ENCODE measurements around the gene BIRC5.
"Not testable (repeated sequence)": the region's sequence is repeated elsewhere in the genome, so short reads cannot be mapped to it uniquely, and the experiment has no call there.

The BIRC5 gene

DNA sequence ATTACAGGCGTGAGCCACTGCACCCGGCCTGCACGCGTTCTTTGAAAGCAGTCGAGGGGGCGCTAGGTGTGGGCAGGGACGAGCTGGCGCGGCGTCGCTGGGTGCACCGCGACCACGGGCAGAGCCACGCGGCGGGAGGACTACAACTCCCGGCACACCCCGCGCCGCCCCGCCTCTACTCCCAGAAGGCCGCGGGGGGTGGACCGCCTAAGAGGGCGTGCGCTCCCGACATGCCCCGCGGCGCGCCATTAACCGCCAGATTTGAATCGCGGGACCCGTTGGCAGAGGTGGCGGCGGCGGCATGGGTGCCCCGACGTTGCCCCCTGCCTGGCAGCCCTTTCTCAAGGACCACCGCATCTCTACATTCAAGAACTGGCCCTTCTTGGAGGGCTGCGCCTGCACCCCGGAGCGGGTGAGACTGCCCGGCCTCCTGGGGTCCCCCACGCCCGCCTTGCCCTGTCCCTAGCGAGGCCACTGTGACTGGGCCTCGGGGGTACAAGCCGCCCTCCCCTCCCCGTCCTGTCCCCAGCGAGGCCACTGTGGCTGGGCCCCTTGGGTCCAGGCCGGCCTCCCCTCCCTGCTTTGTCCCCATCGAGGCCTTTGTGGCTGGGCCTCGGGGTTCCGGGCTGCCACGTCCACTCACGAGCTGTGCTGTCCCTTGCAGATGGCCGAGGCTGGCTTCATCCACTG lies at the start of gene BIRC5:
Gene BIRC5, plus strand, starts transcription at position 238 of the 690 bp plus-strand sequence. Its CDS starts 64 bp downstream, at position 302.
- DNase-seq = peak; percentile 90

DNA sequence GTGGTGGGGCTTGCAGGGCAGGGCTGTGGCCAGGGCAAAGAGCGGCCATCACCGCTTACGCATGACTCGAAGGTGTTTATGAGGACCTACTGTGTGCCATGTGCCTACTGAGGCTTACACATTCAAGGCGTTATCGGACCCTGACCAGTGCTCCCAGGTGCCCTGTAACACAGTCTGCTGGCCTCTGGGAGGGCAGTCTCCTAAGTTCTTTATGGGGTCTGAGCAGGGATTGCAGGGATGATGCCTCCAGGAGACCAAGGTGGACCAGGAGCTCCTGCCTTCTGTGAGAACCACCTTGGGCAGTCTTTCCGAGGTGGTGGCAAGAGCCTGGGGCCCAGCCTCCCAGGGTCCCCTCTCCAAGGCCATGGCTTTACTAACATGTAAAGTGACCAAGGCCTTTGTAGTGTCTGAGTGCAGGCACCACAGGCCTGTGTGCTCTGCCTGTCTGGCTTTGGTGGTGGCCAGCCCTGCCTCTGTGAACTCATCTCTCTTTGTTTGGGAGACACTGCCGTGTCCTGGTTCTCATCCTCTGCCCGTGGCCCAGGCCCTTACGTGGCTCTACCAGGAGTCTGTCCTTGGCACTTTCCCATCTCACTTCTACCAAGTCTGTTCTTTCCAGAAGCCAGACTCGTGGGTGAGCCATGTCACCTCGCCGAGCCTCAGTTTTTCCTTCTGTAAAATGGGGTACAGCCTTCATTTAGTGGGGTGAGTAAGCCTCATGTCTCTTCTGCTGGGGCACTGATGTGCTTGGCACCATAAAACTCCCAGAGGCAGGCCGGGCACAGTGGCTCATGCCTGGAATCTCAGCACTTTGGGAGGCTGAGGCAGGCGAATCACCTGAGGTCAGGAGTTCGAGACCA lies 49.1 kb upstream of the BIRC5 start:
- DNase-seq = no peak

DNA sequence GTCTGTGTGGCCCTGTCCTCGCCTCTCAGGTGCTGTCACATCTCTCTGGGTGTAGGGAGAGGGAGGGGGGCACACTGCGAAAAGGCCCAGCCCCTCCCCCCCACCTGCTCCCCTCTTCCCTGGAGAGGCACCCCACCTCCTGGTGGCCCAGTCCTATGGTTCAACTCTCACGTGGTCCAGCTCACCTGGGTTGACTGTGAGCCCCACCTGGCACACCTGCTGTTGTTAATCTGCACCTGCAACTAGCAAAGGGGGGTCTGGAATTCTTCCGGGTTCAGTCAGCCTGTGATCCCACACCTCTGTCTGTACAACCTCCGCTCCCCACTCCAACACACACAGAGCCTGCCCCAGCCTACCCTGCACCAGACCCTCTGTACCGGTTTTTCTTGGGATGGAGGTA lies 47.6 kb upstream of the BIRC5 start:
- DNase-seq = no peak

DNA sequence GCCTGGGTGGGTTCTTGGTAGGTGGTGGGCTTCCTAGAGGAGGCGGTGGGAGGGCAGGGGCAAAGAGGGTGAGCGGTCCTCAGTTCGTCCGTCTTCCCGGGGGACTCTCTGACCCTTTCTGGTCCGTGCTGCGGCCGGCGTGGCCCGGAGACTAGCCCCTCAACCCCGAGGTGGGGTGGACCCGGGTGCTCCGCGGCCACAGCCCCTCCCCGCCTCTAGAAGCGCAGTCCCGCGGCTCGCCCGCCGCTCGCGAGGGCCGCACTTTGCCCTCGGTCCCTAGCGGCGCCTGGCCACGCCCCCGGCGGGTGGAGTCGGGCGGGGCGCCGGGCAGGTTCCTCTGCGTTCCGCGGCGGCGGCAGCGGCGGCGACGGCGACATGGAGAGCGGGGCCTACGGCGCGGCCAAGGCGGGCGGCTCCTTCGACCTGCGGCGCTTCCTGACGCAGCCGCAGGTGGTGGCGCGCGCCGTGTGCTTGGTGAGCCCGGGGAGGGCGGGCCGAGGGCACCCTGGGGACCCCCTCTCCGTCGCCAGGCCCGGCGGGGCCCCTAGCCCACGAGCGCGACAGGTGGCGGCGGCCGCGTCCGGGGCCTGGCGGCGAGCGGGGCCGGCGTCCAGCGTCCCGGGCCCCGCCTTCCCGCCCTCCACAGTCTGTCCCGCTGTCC lies 45.7 kb upstream of the BIRC5 start, which contains the start of gene SYNGR2:
Gene SYNGR2, plus strand, starts transcription at position 340 of the 661 bp plus-strand sequence. Its CDS starts 36 bp downstream, at position 376.
- peak; percentile 74 for DNase-seq

DNA sequence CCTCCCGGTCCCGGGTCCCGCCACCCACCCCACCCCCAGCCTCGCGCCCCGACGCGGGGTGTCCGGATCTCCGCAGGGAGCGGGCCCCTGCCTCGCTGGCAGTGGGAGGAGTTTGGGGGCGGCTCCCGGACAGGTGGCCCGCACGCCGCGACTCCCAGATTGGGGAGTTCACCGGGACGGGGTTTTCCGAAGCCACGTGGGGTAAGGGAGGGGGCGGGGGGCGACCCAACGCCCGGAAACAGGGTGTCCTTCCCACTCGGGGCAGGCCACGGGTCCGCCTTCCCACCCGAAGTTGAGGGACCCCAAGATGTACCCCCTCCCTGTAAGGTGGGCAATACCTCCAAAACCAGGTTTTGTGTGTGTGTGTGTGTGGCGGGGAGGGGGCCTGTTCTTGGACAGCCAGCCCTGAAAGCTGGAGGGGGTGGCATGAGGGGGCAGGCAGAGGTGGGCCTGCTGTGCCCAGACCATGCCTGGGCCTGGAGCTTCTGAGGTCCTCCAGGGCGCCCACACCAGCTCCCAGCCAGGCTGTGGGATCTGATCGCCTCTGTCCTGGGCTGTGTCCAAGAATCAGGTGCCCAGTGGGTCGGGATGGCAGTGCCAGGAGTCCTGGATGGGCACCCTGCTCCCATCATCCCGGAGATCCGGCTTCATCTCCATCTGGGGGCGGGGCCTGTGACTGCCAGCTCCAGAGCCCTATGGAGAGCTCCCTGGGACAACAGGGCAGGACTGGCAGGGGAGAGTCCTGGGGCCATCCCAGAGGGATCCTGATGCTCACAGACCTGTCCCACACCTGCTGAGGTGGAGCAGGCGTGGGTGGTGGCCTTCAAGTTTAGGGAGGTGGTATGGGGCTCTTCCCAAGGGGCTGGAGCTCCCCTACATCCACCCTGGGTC lies 44.9 kb upstream of the BIRC5 start:
- no peak for DNase-seq

DNA sequence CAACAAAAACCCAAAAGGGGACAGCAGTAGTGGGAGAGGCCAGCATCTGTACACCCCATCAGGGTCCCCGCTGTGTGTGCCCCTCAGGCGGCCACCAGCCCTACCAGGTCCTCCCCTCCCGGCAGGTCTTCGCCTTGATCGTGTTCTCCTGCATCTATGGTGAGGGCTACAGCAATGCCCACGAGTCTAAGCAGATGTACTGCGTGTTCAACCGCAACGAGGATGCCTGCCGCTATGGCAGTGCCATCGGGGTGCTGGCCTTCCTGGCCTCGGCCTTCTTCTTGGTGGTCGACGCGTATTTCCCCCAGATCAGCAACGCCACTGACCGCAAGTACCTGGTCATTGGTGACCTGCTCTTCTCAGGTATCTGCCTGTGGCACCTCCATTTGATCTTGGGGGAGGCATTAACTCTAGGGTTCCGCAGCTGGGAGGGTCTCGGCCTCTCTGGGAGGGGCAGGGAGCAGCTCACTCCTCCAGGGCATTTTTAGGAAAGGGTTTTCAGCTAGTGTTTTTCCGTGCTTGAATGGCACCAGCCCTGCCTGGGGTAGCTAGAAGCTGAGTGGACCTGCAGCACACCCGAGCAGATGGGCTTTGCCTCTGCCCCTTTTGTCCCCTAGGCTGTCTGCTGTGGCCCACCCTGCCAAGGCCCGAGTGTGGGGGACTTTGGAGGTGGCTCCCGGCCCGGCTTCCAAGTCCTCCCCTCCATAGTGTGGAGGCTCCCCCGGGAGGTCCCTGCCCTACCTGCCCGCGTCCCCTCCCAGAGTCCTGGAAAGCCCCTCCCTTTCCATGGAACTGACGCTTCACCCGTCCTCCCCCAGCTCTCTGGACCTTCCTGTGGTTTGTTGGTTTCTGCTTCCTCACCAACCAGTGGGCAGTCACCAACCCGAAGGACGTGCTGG lies 43.1 kb upstream of the BIRC5 start:
- DNase-seq = no peak

DNA sequence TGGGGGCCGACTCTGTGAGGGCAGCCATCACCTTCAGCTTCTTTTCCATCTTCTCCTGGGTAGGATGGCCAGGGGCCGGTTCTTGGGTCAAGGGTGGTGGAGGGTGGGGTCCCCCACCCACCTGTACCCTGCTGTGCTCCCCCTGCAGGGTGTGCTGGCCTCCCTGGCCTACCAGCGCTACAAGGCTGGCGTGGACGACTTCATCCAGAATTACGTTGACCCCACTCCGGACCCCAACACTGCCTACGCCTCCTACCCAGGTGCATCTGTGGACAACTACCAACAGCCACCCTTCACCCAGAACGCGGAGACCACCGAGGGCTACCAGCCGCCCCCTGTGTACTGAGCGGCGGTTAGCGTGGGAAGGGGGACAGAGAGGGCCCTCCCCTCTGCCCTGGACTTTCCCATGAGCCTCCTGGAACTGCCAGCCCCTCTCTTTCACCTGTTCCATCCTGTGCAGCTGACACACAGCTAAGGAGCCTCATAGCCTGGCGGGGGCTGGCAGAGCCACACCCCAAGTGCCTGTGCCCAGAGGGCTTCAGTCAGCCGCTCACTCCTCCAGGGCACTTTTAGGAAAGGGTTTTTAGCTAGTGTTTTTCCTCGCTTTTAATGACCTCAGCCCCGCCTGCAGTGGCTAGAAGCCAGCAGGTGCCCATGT lies 42.3 kb upstream of the BIRC5 start:
- DNase-seq = not testable (repeated sequence)

DNA sequence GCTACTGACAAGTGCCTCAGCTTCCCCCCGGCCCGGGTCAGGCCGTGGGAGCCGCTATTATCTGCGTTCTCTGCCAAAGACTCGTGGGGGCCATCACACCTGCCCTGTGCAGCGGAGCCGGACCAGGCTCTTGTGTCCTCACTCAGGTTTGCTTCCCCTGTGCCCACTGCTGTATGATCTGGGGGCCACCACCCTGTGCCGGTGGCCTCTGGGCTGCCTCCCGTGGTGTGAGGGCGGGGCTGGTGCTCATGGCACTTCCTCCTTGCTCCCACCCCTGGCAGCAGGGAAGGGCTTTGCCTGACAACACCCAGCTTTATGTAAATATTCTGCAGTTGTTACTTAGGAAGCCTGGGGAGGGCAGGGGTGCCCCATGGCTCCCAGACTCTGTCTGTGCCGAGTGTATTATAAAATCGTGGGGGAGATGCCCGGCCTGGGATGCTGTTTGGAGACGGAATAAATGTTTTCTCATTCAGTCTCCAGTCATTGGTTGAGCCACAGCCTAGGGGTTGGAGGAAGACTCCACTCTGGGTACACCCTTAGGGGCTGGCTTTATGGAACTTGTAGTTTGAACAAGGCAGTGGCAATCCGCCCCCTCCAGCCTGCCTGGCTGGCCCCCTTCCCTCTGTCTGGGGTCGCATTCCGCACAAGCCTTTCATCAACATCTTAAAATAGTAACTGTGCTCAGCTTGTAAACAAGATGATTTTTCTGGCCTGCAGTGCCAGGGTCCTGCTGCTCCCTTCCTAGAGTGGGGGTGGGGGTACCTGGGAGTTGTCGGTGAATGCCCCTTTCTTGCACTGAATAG lies 41.6 kb upstream of the BIRC5 start:
- DNase-seq = no peak

DNA sequence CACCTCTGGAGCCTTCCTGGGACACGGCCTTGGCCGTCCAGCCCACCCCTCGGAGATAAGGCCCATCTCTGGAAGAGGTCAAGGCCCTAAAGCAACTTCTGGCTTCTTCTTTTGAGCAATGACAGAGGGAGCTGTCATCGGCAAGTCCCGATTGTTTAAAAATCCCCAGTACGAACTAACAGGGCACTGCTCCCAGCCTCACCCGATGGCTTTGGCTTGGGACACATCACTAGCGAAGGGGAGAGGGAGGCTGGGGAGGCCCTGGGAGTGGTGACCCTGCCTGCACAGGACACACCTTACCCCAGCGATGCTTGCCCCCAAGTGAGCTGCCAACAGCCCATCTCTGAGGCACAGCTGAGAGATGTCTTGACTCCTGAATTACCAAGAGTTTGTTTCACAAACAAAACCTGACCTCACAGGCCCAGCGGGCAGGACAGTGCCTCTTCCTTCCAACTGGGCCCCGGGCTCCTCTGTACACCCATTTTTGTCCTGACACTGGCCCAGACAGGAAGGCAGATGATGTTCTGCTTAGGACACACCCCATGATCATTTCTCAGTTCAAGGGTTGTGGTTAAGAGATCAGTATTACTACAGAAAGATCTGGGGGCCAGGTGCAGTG lies 40.8 kb upstream of the BIRC5 start:
- no peak for DNase-seq

DNA sequence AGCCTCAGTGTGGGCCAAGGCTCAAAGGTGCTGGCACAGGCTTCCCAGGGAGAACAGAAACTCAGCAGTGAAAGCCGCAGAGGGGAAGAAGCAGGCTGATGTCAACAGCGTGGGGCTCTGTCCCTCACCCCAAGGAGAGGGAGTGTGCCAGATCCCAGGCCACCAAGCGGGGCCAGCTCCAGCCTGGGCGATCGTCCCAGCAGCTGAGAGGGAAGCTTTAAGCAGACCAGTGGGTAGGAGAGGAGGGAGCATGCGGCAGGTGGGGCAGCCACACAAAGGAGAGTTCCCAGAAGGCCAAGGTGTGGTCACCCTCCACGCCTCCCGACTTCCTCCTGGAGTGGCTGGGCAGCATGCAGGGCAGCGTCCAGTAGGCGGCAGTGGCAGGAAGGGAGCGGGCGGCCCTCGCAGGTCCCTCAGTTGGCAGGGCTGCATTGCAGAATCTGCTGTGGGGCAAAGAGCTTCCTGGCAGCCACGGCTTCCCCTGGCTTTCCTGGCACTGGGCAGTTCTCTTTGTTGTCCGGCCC lies 39.6 kb upstream of the BIRC5 start:
- no peak for DNase-seq

DNA sequence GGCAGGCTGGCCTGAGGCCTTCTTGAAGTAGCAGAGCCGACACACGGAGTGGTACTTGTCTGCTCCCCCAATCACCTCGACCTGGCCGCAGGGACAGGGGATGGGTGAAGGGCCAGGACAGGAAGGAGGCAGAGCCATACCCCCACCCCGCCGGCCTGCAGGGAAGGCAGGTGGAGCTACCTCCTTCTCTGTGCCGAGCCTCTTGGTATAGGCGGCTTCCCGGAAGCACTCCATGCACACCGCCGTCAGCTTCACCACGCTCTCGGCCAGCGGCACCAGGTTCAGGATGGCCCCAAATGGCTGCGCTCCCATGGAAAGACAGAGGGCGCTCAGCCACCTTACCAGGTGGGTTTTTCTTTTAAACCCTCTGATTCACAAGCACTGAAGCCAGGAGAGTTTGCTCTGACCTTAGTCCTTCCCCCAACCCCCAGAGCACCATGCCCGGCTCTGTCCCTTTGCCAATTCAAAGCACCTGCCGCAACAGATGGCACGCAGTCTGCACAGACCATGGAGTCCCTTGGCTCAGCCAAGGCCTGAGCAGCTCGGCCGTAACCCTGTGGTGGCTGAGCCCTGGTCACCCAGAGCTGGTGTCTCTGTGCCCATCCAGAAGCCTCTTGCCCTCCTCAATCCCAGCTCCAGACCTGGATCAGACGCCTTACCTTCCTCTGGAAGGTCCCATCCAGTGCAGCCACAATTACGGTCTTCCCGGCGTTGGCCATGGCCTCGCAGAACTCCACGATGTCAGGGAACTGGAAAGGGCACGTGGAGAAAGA lies 39.0 kb upstream of the BIRC5 start:
- DNase-seq = no peak

DNA sequence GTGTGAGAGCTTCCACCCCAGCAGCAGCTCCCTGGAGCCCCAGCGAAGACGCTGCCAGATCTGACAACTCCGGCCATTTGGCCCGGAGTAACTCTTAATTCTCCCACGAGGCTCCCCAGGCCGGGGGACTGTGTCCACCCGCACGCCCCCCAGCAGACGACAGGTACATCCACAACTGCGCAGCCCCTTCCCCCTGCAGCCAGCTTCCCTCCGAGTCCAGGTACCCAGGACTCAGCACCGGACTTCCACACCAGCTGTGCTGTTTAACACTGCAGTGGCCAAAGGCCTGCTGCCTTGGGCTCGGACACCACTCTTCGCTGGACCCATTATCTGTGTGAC lies 38.4 kb upstream of the BIRC5 start:
- DNase-seq = no peak

DNA sequence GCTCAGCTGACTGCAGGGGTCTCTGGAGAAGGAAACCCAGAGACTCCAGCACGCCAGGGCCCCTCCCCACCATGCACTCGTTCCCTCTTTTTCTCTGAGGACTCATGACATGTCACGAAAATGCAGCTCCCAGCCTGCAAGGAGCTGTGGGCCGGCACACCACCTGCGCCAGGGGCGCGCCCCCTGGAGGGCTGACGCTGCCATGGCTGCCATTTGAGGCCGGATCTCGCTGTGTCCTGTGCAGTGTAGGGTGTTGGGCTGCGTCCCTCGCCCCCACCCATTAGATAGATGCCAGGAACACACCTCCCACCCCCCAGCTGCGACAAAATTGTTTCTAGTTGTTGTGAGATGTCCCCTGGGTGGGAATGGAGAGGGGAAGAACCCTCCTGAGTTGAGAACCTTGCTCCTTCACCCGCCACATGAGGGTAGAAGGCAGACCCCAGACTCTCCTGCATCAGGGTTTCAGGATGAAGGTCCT lies 37.5 kb upstream of the BIRC5 start:
- DNase-seq = peak; percentile 81

DNA sequence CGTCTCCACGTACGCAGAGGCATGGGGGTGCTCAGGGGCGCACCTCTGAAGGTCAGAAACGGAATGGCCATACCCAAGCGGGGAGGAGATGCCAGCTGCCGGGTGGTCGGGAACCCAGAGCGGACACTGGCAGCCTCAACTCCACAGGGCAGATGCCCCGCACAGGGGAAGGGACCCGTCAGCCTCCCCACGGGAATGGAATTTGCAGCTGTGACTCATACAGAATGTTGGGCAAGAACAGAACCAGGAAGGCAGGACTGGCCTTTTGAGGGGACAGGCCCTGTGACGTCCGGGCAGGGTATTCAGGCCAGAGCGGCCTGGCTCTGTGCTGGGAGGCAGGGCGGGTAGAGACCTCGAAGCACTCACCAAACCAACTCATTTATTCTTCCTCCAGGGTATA lies 34.7 kb upstream of the BIRC5 start:
- no peak for DNase-seq

DNA sequence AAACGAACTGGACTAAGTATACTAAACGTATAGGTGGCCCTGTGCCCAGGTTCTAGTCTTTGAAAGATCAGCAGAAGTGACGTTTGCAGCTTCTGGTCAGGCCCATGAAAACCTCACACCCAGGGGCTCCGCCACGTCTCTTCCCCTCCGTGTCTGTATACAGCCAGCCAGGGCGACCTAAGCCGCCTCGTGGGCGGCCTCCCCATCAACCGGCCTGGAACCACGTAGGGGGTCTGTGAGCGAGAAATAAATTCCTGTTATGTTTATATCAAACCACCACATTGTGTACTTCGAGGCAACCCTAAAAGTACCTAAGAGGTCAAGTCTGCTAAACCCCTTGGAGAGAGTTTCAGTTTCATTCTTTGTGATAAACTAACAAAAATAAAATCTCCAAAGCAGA lies 34.0 kb upstream of the BIRC5 start:
- no peak for DNase-seq

DNA sequence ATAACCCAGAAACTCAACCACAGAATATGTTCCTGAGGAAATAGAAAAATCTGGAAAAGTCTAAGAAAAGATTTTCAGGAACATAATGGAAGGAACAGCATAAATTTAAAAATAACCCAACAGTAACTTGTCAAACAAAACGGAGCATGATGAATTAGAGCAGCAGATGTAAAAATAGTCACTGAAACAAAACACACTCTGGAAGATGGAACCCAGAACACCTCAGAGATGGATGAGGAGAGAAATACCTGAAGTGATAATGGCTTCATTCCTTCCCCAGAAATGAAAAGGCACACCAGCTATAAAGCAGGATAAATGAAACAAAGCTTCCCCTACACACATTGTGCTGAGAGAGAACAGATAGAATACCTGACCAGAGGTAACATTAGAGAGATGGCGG lies 33.5 kb upstream of the BIRC5 start:
- DNase-seq = no peak

DNA sequence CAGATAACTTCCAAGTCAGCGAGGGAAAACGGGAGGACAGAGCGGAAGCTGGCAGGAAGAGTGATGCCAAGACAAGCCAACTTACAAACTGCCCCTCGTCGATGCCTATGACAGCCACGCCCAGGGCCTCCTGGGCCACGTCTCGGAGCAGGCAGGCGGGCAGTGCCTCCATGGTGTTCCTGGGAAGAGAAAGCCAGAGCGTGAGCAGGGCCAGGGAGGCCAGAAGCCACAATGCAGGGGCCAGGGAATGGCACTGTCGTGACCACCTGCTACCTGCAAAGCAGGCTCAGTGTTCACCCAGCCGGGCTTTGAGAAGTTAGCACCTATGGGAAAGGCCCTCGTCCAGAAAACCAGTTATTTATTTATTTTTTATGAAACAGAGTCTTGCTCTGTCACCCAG lies 31.5 kb upstream of the BIRC5 start:
- DNase-seq = no peak

DNA sequence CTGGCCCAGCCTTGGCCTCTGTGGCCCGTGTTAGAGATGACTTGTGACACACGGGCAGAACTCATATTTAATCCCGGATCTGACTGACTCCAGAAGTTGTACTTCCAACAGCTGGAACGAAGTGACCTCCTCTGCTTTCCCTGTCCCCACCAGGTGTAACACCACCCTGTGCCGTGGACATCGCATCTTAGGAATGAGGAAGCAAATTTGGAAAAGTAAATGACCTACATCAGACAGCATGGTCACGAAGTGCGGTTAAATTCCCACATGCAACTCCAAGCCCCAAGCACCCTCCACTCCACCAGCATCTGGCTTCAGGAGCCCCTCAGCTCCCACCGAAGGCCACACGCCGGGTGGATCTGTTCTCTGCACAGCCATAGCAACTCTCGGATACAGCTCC lies 30.1 kb upstream of the BIRC5 start:
- no peak for DNase-seq
